Measurements from ENCODE around the gene GET4.

GET4 gene

GRCh38 chr7:897086-897485 is 20.7 kb downstream of the GET4 start:
- no peak for TF ChIP-seq CTCF (IDR thresholded peaks at IDR 0.05; ENCODE audit: borderline replicate concordance, insufficient read depth, low read depth, low read length)
- H3K4me3 ChIP-seq (ENCODE audit: low read depth, low read length) = no peak overlapping the region

- TF ChIP-seq CTCF (IDR thresholded peaks at IDR 0.05; ENCODE audit: borderline replicate concordance, insufficient read depth, low read depth, low read length) = no peak
- no peak overlapping the region for H3K4me3 ChIP-seq (ENCODE audit: low read depth, low read length)
These were observed 21.5 kb downstream of the GET4 start for GRCh38 chr7:897771-898376.

- no peak for TF ChIP-seq CTCF (IDR thresholded peaks at IDR 0.05; ENCODE audit: borderline replicate concordance, insufficient read depth, low read depth, low read length)
- no peak overlapping the region for H3K4me3 ChIP-seq (ENCODE audit: low read depth, low read length)
These were observed 22.1 kb downstream of the GET4 start for GRCh38 chr7:898460-898854.

GRCh38 chr7:898855-899681 is 22.7 kb downstream of the GET4 start:
- no peak overlapping the region for H3K4me3 ChIP-seq (ENCODE audit: low read depth, low read length)
- no peak for TF ChIP-seq CTCF (IDR thresholded peaks at IDR 0.05; ENCODE audit: borderline replicate concordance, insufficient read depth, low read depth, low read length)

- no peak overlapping the region for H3K4me3 ChIP-seq (ENCODE audit: low read depth, low read length)
- no peak for TF ChIP-seq CTCF (IDR thresholded peaks at IDR 0.05; ENCODE audit: borderline replicate concordance, insufficient read depth, low read depth, low read length)
These were observed 23.5 kb downstream of the GET4 start for GRCh38 chr7:899806-900205.

GRCh38 chr7:900331-901040 is 24.1 kb downstream of the GET4 start:
- no peak for TF ChIP-seq CTCF (IDR thresholded peaks at IDR 0.05; ENCODE audit: borderline replicate concordance, insufficient read depth, low read depth, low read length)
- H3K4me3 ChIP-seq (ENCODE audit: low read depth, low read length) = no peak overlapping the region
